OCI-LY3 (cell line): Measurements from ENCODE around the gene JMJD6.

Source experiments
- H2AFZ ChIP-seq: fragments of 200-600, 300-600 bp; shearing (Covaris generic); 2 replicates; pipeline ENCODE4 v1.6.0; 2014; ENCODE audit warnings: antibody characterized with exemption, low read depth, low read length
- H3K27ac ChIP-seq: fragments of 200-600, 300-600 bp; sonication (generic); 2 replicates; pipeline ENCODE4 v1.5.1; 2014; ENCODE audit warnings: mild to moderate bottlenecking, low read length, moderate library complexity, mixed read lengths
- H3K27me3 ChIP-seq: fragments of 200-600, 300-600 bp; sonication (generic); 2 replicates; pipeline ENCODE4 v1.6.1; 2014; ENCODE audit warnings: low read depth, low read length, mixed read lengths
- H3K36me3 ChIP-seq: fragments of 200-600, 300-600 bp; sonication (generic); replicated peaks from 2 replicates; pipeline ENCODE3; 2014; ENCODE audit warnings: low read depth, low read length, mixed read lengths
- H3K4me1 ChIP-seq: fragments of 300-600, 200-600 bp; sonication (generic); 2 replicates; pipeline ENCODE4 v1.6.1; 2014; ENCODE audit warnings: low read length, mixed read lengths
- H3K4me2 ChIP-seq: fragments of 200-600, 300-600 bp; sonication (generic); 2 replicates; pipeline ENCODE4 v1.6.1; 2014; ENCODE audit warnings: low read length, mixed read lengths
- H3K4me3 ChIP-seq: fragments of 300-600, 200-600 bp; sonication (generic); 2 replicates; pipeline ENCODE4 v1.5.1; 2014; ENCODE audit warnings: antibody characterized with exemption, mild to moderate bottlenecking, low read length, moderate library complexity
- H3K79me2 ChIP-seq: fragments of 300-600, 200-600 bp; shearing (Covaris generic); 2 replicates; pipeline ENCODE4 v1.6.1; 2014; ENCODE audit warnings: mild to moderate bottlenecking, low read length, mixed read lengths
- H3K9ac ChIP-seq: fragments of 300-600, 200-600 bp; shearing (Covaris generic); 2 replicates; pipeline ENCODE4 v1.6.0; 2014; ENCODE audit warnings: mild to moderate bottlenecking, low read length, moderate library complexity
- H3K9me3 ChIP-seq: fragments of 200-600, 300-600 bp; shearing (Covaris generic); 2 replicates; pipeline ENCODE4 v1.6.1; 2014; ENCODE audit warnings: low read length, mixed read lengths; ENCODE audit not compliant: insufficient read depth
- H4K20me1 ChIP-seq: fragments of 200-600, 300-600 bp; sonication (generic); 2 replicates; pipeline ENCODE4 v1.6.1; 2016; ENCODE audit warnings: low read length, mixed read lengths; ENCODE audit not compliant: insufficient read depth
- CTCF ChIP-seq: fragments of 200-600, 300-600 bp; sonication (generic); IDR thresholded peaks from 2 replicates; pipeline ENCODE4 v1.5.1; 2014; ENCODE audit warnings: antibody characterized with exemption, low read length, low read depth
- EZH2phosphoT487 ChIP-seq: fragments of 200-600 bp; shearing (Covaris generic); IDR thresholded peaks from 2 replicates; pipeline ENCODE4 v1.6.1; 2018; ENCODE audit warnings: antibody characterized with exemption, mixed run types, low read depth

JMJD6 gene

GRCh38 chr17:76690596-76691280, 35.7 kb downstream of the JMJD6 start:
- no peak overlapping the region for H3K4me2 ChIP-seq
- H3K4me1 ChIP-seq = peaks cover 13% of the 10 kb centered on the region
- H3K27ac ChIP-seq = no peak overlapping the region
- no peaks in the 10 kb centered on the region for H3K36me3 ChIP-seq
- H3K9ac ChIP-seq = no peak overlapping the region
- no peak for TF ChIP-seq EZH2phosphoT487
- TF ChIP-seq CTCF = no peak
- no peaks in the 10 kb centered on the region for H3K9me3 ChIP-seq
- no peaks in the 10 kb centered on the region for H4K20me1 ChIP-seq
- no peaks in the 10 kb centered on the region for H3K27me3 ChIP-seq
- H3K79me2 ChIP-seq = no peaks in the 10 kb centered on the region
- H3K4me3 ChIP-seq = no peak overlapping the region
- H2AFZ ChIP-seq = no peak overlapping the region

GRCh38 chr17:76689859-76690258, 36.5 kb downstream of the JMJD6 start:
- no peaks in the 10 kb centered on the region for H4K20me1 ChIP-seq
- peaks cover 13% of the 10 kb centered on the region for H3K4me1 ChIP-seq
- no peaks in the 10 kb centered on the region for H3K9me3 ChIP-seq
- no peak overlapping the region for H3K4me3 ChIP-seq
- H3K27me3 ChIP-seq = no peaks in the 10 kb centered on the region
- H2AFZ ChIP-seq = no peak overlapping the region
- H3K79me2 ChIP-seq = no peaks in the 10 kb centered on the region
- TF ChIP-seq CTCF = no peak
- TF ChIP-seq EZH2phosphoT487 = no peak
- no peaks in the 10 kb centered on the region for H3K36me3 ChIP-seq
- no peak overlapping the region for H3K9ac ChIP-seq
- H3K27ac ChIP-seq = no peak overlapping the region
- H3K4me2 ChIP-seq = no peak overlapping the region

GRCh38 chr17:76688165-76688622, 38.2 kb downstream of the JMJD6 start:
- Histone ChIP-seq H3K27ac (no peak overlapping the region), H3K4me3 (no peak overlapping the region), H3K9me3 (no peaks in the 10 kb centered on the region), H4K20me1 (no peaks in the 10 kb centered on the region), H3K79me2 (no peaks in the 10 kb centered on the region), H2AFZ (no peak overlapping the region), H3K27me3 (no peaks in the 10 kb centered on the region), H3K36me3 (no peaks in the 10 kb centered on the region), H3K4me1 (peaks cover 6% of the 10 kb centered on the region), H3K4me2 (no peak overlapping the region), H3K9ac (no peak overlapping the region)
- TF ChIP-seq EZH2phosphoT487 (no peak), CTCF (no peak)

- Histone ChIP-seq H2AFZ (no peak overlapping the region), H3K4me3 (no peak overlapping the region), H3K79me2 (no peaks in the 10 kb centered on the region), H3K27me3 (no peaks in the 10 kb centered on the region), H4K20me1 (no peaks in the 10 kb centered on the region), H3K36me3 (no peaks in the 10 kb centered on the region), H3K4me2 (no peak overlapping the region), H3K9ac (no peak overlapping the region), H3K27ac (no peak overlapping the region), H3K4me1 (no peaks in the 10 kb centered on the region), H3K9me3 (no peaks in the 10 kb centered on the region)
- no peak for TF ChIP-seq EZH2phosphoT487
- no peak for TF ChIP-seq CTCF
These were observed 38.9 kb downstream of the JMJD6 start for GRCh38 chr17:76687298-76688164.
